ENCODE data around the gene DCTN3.

The DCTN3 gene

DNA sequence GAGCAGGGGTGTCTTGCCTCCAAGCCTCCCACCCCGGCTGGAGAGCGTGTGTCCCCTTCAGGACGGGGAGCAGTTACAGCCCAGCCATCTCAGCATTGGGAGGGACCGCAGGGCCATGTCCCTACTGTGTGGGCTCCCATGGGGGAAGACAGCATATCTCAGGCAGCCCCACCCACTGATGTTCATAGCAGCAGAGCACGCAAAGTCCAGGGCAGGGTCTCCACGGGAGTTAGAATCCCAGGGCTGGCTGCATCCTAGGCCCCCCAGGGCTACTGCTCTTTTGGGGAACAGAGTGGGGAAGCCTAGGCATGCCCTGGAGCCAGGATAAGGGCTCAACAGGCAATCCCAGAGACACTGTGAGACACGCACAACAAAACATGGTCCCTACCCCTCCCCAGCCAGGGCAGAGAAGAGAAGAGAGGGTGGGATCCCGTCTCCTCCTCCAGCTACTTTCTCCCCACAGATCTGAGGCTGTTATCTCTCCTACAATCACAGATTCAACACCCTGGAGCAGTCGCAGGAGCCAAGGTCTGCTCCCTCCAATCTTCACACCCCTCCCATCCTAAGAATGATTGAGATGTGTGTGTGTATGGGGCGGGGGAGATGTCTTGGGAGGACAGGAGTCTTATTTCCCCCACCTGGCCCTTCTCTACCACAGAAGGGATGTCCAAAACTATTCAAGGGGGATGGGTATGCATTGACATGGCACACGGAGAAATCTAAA is 34.2 kb downstream of the DCTN3 start:
- Histone ChIP-seq H3K27ac (replicated peaks) (no peak overlapping the region), H3K27me3 (ENCODE audit: insufficient read depth, poor library complexity, severe bottlenecking) (peaks cover 61% of the 10 kb centered on the region), H3K4me3 (replicated peaks; ENCODE audit: insufficient read depth, low read length) (no peak overlapping the region)
- TF ChIP-seq SPI1 (IDR thresholded peaks at IDR 0.05; ENCODE audit: borderline replicate concordance, low read depth) (no peak), GABPA (IDR thresholded peaks at IDR 0.05; ENCODE audit: low read depth) (no peak), POLR2AphosphoS5 (IDR thresholded peaks at IDR 0.05; ENCODE audit: low read depth) (no peak)
- TF ChIP-seq, protein P1, sequence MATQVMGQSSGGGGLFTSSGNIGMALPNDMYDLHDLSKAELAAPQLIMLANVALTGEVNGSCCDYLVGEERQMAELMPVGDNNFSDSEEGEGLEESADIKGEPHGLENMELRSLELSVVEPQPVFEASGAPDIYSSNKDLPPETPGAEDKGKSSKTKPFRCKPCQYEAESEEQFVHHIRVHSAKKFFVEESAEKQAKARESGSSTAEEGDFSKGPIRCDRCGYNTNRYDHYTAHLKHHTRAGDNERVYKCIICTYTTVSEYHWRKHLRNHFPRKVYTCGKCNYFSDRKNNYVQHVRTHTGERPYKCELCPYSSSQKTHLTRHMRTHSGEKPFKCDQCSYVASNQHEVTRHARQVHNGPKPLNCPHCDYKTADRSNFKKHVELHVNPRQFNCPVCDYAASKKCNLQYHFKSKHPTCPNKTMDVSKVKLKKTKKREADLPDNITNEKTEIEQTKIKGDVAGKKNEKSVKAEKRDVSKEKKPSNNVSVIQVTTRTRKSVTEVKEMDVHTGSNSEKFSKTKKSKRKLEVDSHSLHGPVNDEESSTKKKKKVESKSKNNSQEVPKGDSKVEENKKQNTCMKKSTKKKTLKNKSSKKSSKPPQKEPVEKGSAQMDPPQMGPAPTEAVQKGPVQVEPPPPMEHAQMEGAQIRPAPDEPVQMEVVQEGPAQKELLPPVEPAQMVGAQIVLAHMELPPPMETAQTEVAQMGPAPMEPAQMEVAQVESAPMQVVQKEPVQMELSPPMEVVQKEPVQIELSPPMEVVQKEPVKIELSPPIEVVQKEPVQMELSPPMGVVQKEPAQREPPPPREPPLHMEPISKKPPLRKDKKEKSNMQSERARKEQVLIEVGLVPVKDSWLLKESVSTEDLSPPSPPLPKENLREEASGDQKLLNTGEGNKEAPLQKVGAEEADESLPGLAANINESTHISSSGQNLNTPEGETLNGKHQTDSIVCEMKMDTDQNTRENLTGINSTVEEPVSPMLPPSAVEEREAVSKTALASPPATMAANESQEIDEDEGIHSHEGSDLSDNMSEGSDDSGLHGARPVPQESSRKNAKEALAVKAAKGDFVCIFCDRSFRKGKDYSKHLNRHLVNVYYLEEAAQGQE (IDR thresholded peaks at IDR 0.05; ENCODE audit: insufficient replicate concordance, low read depth) = no peak
- TF ChIP-seq, protein P2, sequence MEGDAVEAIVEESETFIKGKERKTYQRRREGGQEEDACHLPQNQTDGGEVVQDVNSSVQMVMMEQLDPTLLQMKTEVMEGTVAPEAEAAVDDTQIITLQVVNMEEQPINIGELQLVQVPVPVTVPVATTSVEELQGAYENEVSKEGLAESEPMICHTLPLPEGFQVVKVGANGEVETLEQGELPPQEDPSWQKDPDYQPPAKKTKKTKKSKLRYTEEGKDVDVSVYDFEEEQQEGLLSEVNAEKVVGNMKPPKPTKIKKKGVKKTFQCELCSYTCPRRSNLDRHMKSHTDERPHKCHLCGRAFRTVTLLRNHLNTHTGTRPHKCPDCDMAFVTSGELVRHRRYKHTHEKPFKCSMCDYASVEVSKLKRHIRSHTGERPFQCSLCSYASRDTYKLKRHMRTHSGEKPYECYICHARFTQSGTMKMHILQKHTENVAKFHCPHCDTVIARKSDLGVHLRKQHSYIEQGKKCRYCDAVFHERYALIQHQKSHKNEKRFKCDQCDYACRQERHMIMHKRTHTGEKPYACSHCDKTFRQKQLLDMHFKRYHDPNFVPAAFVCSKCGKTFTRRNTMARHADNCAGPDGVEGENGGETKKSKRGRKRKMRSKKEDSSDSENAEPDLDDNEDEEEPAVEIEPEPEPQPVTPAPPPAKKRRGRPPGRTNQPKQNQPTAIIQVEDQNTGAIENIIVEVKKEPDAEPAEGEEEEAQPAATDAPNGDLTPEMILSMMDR (IDR thresholded peaks at IDR 0.05; ENCODE audit: insufficient read depth, low read length) = no peak
- no peak for DNase-seq (ENCODE audit: low read depth in 1 of 2, low spot score in 1 of 2)

DNA sequence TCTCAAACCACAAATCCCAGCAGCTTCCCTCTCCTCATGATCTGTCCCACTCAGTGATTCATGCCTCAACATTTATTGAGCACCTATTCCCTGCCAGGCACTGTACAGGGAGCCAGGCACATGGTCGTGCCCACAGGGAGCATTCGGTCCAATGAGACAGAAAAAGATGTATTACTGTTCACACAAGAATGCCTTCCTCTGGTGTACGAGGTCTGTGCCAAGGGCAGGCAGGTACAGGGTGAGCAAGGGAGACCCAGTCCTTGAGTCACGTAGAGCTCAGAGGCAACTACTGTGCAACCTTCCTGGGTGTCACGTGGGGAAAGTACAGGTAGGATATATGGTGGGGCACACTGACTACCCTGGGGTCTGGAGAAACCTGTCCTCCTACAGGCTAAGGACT is 35.3 kb downstream of the DCTN3 start:
- TF ChIP-seq, protein P2 (IDR thresholded peaks at IDR 0.05; ENCODE audit: insufficient read depth, low read length) = no peak
- TF ChIP-seq GABPA (IDR thresholded peaks at IDR 0.05; ENCODE audit: low read depth) (no peak), POLR2AphosphoS5 (IDR thresholded peaks at IDR 0.05; ENCODE audit: low read depth) (no peak)
- Histone ChIP-seq H3K27ac (replicated peaks) (no peak overlapping the region), H3K27me3 (ENCODE audit: insufficient read depth, poor library complexity, severe bottlenecking) (peaks cover 54% of the 10 kb centered on the region), H3K4me3 (replicated peaks; ENCODE audit: insufficient read depth, low read length) (no peak overlapping the region)
- no peak for DNase-seq (ENCODE audit: low read depth in 1 of 2, low spot score in 1 of 2)

DNA sequence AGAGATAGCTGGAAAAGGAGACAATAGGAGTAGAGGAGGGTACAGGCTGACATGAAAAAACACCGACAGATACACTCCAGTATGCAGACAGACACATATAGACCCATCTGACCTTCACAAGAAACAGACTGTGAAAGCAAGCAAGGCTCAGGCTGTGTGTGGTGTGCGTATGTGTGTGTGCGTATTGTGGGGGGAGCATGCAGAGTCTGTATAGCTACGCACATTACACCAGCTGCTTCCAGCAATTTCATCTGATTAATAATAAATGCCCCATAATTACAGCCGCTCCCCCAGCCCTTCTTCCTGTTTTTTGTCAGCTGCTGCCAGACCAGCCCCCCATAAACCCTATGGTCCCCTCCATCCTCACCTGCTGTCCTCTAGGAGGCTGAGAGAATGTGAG is 37.5 kb downstream of the DCTN3 start:
- H3K27me3 ChIP-seq (ENCODE audit: insufficient read depth, poor library complexity, severe bottlenecking) = peaks cover 56% of the 10 kb centered on the region
- H3K27ac ChIP-seq (replicated peaks) = no peak overlapping the region
- no peak overlapping the region for H3K4me3 ChIP-seq (replicated peaks; ENCODE audit: insufficient read depth, low read length)
- TF ChIP-seq, protein P1 (IDR thresholded peaks at IDR 0.05; ENCODE audit: insufficient replicate concordance, low read depth) = no peak
- no peak for TF ChIP-seq SPI1 (IDR thresholded peaks at IDR 0.05; ENCODE audit: borderline replicate concordance, low read depth)
- TF ChIP-seq GABPA (IDR thresholded peaks at IDR 0.05; ENCODE audit: low read depth) = no peak
- TF ChIP-seq, protein P2 (IDR thresholded peaks at IDR 0.05; ENCODE audit: insufficient read depth, low read length) = no peak
- no peak for TF ChIP-seq POLR2AphosphoS5 (IDR thresholded peaks at IDR 0.05; ENCODE audit: low read depth)
- no peak for DNase-seq (ENCODE audit: low read depth in 1 of 2, low spot score in 1 of 2)

DNA sequence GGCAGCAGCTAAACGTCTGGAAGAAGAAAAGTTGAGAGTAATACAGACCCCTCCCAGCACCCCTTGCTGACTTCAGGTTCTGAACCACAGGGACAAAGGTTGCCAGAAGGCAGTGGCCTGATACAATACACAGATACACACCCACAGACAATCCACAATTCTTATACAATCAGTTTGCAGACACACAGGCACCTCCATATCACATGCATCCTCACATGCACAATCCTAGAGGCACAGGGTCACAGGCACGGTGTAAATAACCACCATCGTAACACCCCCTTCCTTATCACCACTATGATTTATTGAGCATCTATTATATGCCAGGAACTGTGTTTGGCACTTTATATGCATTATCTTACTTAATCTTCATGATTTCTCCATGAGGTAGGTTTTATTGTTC is 39.0 kb downstream of the DCTN3 start:
- Histone ChIP-seq H3K27me3 (ENCODE audit: insufficient read depth, poor library complexity, severe bottlenecking) (peaks cover 48% of the 10 kb centered on the region), H3K27ac (replicated peaks) (no peak overlapping the region), H3K4me3 (replicated peaks; ENCODE audit: insufficient read depth, low read length) (no peak overlapping the region)
- no peak for DNase-seq (ENCODE audit: low read depth in 1 of 2, low spot score in 1 of 2)
- TF ChIP-seq SPI1 (IDR thresholded peaks at IDR 0.05; ENCODE audit: borderline replicate concordance, low read depth) (no peak), GABPA (IDR thresholded peaks at IDR 0.05; ENCODE audit: low read depth) (no peak), POLR2AphosphoS5 (IDR thresholded peaks at IDR 0.05; ENCODE audit: low read depth) (no peak)
- TF ChIP-seq, protein P2 (IDR thresholded peaks at IDR 0.05; ENCODE audit: insufficient read depth, low read length) = no peak
- TF ChIP-seq, protein P1 (IDR thresholded peaks at IDR 0.05; ENCODE audit: insufficient replicate concordance, low read depth) = no peak

Data from HL-60 (cell line).